GM12891 (cell line): ENCODE measurements around the gene USP37.

Source experiments
- PAX5 ChIP-seq: IDR thresholded peaks from 2 replicates; pipeline ENCODE4 v1.6.1; 2011; ENCODE audit warnings: low read length, moderate library complexity, mild to moderate bottlenecking; ENCODE audit not compliant: insufficient read depth, severe bottlenecking
- POLR2A ChIP-seq: IDR thresholded peaks from 2 replicates; pipeline ENCODE4 v1.6.1; 2011; ENCODE audit warnings: low read depth, low read length, control low read depth
- TAF1 ChIP-seq: IDR thresholded peaks from 2 replicates; pipeline ENCODE4 v1.6.1; 2011; ENCODE audit warnings: low read depth, low read length, control low read depth

- TF ChIP-seq POLR2A (no peak), TAF1 (no peak), PAX5 (no peak)
Measured at GRCh38 chr2:218436992-218437391, 131.2 kb downstream of the USP37 start.
